Measurements from ENCODE around the gene SYNE1.
"Not testable (repeated sequence)": the region's sequence is repeated elsewhere in the genome, so short reads cannot be mapped to it uniquely, and the experiment has no call there.

DNA sequence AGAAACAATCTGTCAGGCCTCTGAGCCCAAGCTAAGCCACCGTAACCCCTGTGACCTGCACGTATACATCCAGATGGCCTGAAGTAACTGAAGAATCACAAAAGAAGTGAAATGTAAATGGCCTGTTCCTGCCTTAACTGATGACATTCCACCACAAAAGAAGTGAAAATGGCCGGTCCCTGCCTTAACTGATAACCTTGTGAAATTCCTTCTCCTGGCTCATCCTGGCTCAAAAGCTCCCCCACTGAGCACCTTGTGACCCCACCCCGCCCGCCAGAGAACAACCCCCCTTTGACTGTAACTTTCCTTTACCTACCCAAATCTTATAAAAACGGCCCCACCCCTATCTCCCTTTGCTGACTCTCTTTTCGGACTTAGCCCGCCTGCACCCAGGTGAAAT lies 45.8 kb upstream of the SYNE1 start:
- not testable (repeated sequence) for TF ChIP-seq CTCF (IDR thresholded peaks at IDR 0.05; ENCODE audit: insufficient read depth, low read length); POLR2AphosphoS5 (IDR thresholded peaks at IDR 0.05; ENCODE audit: low read depth); REST (IDR thresholded peaks at IDR 0.05; ENCODE audit: insufficient replicate concordance, low read depth)

Measured in HL-60 (cell line).